ENCODE measurements around the gene CHRNB4. TPM values are rescaled to one million over a fixed set of nuclear protein-coding genes. Genes with fewer than 3 reads are reported as not detected.
A peak's percentile ranks its signal among the peaks of the same experiment; 100 is the strongest.
"Not testable (repeated sequence)": the region's sequence is repeated elsewhere in the genome, so short reads cannot be mapped to it uniquely, and the experiment has no call there.

Gene CHRNB4
- total and polyA plus RNA-seq, 10 donors: 0.07 to 1.1 (median 0.26) TPM

GRCh38 chr15:78617076-78617475 lies 23.9 kb downstream of the CHRNB4 start:
- intact Hi-C loops (cut with DNase I; ENCODE audit: low total_unique reads): no loop called here
- peak; percentile 33 for DNase-seq

GRCh38 chr15:78616506-78616905 lies 24.5 kb downstream of the CHRNB4 start:
- DNase-seq: peak; percentile 42
- H3K27ac ChIP-seq: no peak overlapping the region
- WGBS, 5 donors: 78 to 100% (median 91%) methylated on average over 2 of the region's 2 CpGs
- intact Hi-C loops (cut with DNase I; ENCODE audit: low total_unique reads): no loop called here
- H3K36me3 ChIP-seq: no peaks in the 10 kb centered on the region
- H3K4me1 ChIP-seq: peaks cover 10 to 25% (median 19%) of the 10 kb centered on the region in 6 donors
- no peak overlapping the region for H3K4me3 ChIP-seq
- TF ChIP-seq POLR2AphosphoS5 (IDR thresholded peaks at IDR 0.05) (no peak), CTCF (IDR thresholded peaks at IDR 0.05 in 8 of 11, conservative IDR thresholded peaks at IDR 0.05 in 3 of 11) (no peak), POLR2A (IDR thresholded peaks at IDR 0.05) (no peak)
- H3K27me3 ChIP-seq (replicated peaks in 1 of 7): peaks cover 0 to 34% (median 31%) of the 10 kb centered on the region in 7 donors
- no peaks in the 10 kb centered on the region for H3K9me3 ChIP-seq

More at GRCh38 chr15:78617076-78617475, 23.9 kb downstream of the CHRNB4 start:
- no peak overlapping the region for H3K4me3 ChIP-seq
- H3K4me1 ChIP-seq: peaks cover 10 to 25% (median 19%) of the 10 kb centered on the region in 6 donors
- H3K36me3 ChIP-seq: no peaks in the 10 kb centered on the region
- peaks cover 0 to 40% (median 36%) of the 10 kb centered on the region in 7 donors for H3K27me3 ChIP-seq (replicated peaks in 1 of 7)
- no peak overlapping the region for H3K27ac ChIP-seq
- TF ChIP-seq POLR2AphosphoS5 (IDR thresholded peaks at IDR 0.05) (no peak), CTCF (IDR thresholded peaks at IDR 0.05 in 8 of 11, conservative IDR thresholded peaks at IDR 0.05 in 3 of 11) (no peak), POLR2A (IDR thresholded peaks at IDR 0.05) (no peak)
- WGBS, 5 donors: 50 to 89% (median 64%) methylated on average over 5 to 7 of the region's 7 CpGs
- no peaks in the 10 kb centered on the region for H3K9me3 ChIP-seq

GRCh38 chr15:78615151-78615589 lies 25.8 kb downstream of the CHRNB4 start:
- 69 to 89% (median 85%) methylated on average over 2 to 3 of the region's 3 CpGs for WGBS, 5 donors
- H3K9me3 ChIP-seq: no peaks in the 10 kb centered on the region
- no peak overlapping the region for H3K4me3 ChIP-seq
- TF ChIP-seq CTCF (IDR thresholded peaks at IDR 0.05 in 8 of 11, conservative IDR thresholded peaks at IDR 0.05 in 3 of 11) (no peak), POLR2A (IDR thresholded peaks at IDR 0.05) (no peak), POLR2AphosphoS5 (IDR thresholded peaks at IDR 0.05) (no peak)
- H3K27ac ChIP-seq: no peak overlapping the region
- H3K27me3 ChIP-seq (replicated peaks in 1 of 7): peaks cover 0 to 21% (median 17%) of the 10 kb centered on the region in 7 donors
- peaks cover 3 to 14% (median 8%) of the 10 kb centered on the region in 6 donors for H3K4me1 ChIP-seq
- intact Hi-C loops (cut with DNase I; ENCODE audit: low total_unique reads): no loop called here
- H3K36me3 ChIP-seq: no peaks in the 10 kb centered on the region
- DNase-seq: peak; percentile 63

- no peak overlapping the region for H3K27ac ChIP-seq
- DNase-seq: no peak
- intact Hi-C loops (cut with DNase I; ENCODE audit: low total_unique reads): no loop called here
- 53 to 73% (median 63%) methylated on average over 3 of the region's 3 CpGs for WGBS, 5 donors
- peaks cover 0 to 5% (median 1%) of the 10 kb centered on the region in 6 donors for H3K4me1 ChIP-seq
- no peak for TF ChIP-seq POLR2A (IDR thresholded peaks at IDR 0.05)
- no peak for TF ChIP-seq POLR2AphosphoS5 (IDR thresholded peaks at IDR 0.05)
- no peak for TF ChIP-seq CTCF (IDR thresholded peaks at IDR 0.05 in 8 of 11, conservative IDR thresholded peaks at IDR 0.05 in 3 of 11)
- no peak overlapping the region for H3K4me3 ChIP-seq
- H3K36me3 ChIP-seq: no peaks in the 10 kb centered on the region
- peaks cover 0 to 9% (median 6%) of the 10 kb centered on the region in 7 donors for H3K27me3 ChIP-seq (replicated peaks in 1 of 7)
- H3K9me3 ChIP-seq: no peaks in the 10 kb centered on the region
These were observed 27.0 kb downstream of the CHRNB4 start for GRCh38 chr15:78614021-78614420.

GRCh38 chr15:78609551-78609950 lies 31.5 kb downstream of the CHRNB4 start:
- H3K27ac ChIP-seq; intact Hi-C loops (cut with DNase I; ENCODE audit: low total_unique reads); H3K36me3 ChIP-seq; H3K4me1 ChIP-seq; DNase-seq; H3K4me3 ChIP-seq; H3K9me3 ChIP-seq: not testable (repeated sequence)
- H3K27me3 ChIP-seq (replicated peaks in 1 of 7): peaks cover 0 to 20% (median 0%) of the 10 kb centered on the region in 7 donors
- WGBS, 5 donors: 79 to 100% (median 84%) methylated on average over 1 to 3 of the region's 3 CpGs

Data from spleen (tissue), 11 donors.